ENCODE data around the gene SUOX.

DNA sequence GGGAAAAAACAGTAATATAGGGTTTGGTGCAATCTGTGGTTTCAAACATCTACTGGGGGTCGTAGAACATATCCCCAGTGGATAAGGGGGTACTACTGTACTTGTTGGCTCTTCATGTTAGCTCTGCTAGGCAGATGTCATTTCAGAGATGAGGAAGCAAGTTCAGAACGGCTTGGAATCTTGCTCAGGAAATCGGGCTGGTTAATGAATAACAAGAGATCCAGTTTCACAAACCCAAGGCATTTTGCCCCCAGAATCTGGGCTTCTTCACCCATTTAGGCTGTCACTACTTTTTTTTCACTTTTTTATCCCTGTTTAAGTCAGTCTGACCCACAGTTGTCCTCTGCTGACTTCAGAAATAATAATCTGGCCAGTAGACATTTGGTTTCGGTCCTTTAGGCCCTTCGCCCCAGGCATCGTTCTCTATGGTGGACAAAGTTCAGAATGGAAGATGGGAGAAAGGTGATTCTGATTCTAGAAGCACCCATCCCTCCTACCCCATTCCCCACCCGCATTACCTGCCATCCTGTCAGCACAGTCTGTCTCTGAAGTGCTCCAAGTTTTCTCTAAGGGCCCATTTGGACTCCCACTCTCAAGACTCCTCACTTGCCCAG is 4.5 kb downstream of the SUOX start:
- TF ChIP-seq, protein P1, sequence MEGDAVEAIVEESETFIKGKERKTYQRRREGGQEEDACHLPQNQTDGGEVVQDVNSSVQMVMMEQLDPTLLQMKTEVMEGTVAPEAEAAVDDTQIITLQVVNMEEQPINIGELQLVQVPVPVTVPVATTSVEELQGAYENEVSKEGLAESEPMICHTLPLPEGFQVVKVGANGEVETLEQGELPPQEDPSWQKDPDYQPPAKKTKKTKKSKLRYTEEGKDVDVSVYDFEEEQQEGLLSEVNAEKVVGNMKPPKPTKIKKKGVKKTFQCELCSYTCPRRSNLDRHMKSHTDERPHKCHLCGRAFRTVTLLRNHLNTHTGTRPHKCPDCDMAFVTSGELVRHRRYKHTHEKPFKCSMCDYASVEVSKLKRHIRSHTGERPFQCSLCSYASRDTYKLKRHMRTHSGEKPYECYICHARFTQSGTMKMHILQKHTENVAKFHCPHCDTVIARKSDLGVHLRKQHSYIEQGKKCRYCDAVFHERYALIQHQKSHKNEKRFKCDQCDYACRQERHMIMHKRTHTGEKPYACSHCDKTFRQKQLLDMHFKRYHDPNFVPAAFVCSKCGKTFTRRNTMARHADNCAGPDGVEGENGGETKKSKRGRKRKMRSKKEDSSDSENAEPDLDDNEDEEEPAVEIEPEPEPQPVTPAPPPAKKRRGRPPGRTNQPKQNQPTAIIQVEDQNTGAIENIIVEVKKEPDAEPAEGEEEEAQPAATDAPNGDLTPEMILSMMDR (IDR thresholded peaks at IDR 0.05) = no peak
- TF ChIP-seq POLR2AphosphoS5 (IDR thresholded peaks at IDR 0.05; ENCODE audit: low read depth, low read length) (no peak), TCF7L2 (IDR thresholded peaks at IDR 0.05; ENCODE audit: low read depth, low read length) (no peak), SIN3A (IDR thresholded peaks at IDR 0.05; ENCODE audit: borderline replicate concordance, insufficient read depth, low read depth, low read length) (no peak)
- TF ChIP-seq, protein P2, sequence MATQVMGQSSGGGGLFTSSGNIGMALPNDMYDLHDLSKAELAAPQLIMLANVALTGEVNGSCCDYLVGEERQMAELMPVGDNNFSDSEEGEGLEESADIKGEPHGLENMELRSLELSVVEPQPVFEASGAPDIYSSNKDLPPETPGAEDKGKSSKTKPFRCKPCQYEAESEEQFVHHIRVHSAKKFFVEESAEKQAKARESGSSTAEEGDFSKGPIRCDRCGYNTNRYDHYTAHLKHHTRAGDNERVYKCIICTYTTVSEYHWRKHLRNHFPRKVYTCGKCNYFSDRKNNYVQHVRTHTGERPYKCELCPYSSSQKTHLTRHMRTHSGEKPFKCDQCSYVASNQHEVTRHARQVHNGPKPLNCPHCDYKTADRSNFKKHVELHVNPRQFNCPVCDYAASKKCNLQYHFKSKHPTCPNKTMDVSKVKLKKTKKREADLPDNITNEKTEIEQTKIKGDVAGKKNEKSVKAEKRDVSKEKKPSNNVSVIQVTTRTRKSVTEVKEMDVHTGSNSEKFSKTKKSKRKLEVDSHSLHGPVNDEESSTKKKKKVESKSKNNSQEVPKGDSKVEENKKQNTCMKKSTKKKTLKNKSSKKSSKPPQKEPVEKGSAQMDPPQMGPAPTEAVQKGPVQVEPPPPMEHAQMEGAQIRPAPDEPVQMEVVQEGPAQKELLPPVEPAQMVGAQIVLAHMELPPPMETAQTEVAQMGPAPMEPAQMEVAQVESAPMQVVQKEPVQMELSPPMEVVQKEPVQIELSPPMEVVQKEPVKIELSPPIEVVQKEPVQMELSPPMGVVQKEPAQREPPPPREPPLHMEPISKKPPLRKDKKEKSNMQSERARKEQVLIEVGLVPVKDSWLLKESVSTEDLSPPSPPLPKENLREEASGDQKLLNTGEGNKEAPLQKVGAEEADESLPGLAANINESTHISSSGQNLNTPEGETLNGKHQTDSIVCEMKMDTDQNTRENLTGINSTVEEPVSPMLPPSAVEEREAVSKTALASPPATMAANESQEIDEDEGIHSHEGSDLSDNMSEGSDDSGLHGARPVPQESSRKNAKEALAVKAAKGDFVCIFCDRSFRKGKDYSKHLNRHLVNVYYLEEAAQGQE (IDR thresholded peaks at IDR 0.05; ENCODE audit: insufficient read depth in 1 of 2, low read depth in 2 of 2, low read length in 1 of 2) = no peak

Measured in Panc1 (cell line).